ENCODE data around the gene DBF4B. TPM values are rescaled to one million over a fixed set of nuclear protein-coding genes. Genes with fewer than 3 reads are reported as not detected.

DBF4B gene
- total RNA-seq, 2 donors from 2014 or later, result 31.1 to 44.9 TPM

DNA sequence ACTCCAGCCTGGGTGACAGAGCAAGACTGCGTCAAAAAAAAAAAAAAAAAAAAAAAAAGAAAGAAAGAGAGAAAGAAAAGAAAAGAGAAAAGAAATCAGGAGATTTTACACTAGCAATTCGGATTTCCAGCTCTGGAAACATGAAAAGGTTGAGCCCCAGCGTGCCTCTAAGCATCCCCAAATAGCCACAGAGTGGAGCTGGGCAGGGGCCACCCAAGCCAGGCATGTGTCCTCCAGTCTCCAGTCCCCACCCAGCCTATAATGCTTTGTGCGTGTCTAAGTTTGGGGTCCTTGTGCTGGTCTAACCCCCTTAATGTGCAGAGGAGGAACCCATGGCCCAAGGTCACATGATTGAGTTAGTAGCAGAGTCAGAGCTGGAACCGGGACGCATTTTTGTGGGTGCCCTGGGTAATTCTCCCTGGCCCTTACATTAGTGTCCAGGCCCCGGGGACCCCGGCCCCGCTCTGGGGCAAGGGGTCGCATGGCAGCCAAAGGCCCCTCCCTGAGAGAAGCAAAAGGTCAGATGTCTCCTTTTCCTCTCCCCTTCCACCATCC lies 70.3 kb downstream of the DBF4B start:
- no peak overlapping the region for H3K27ac ChIP-seq (ENCODE audit: low read depth, low read length)
- peak overlapping the region; percentile 69 for H3K4me3 ChIP-seq (ENCODE audit: low read length)
- Mint-ChIP-seq H3K36me3 (ENCODE audit: low read depth) (no peaks in the 10 kb centered on the region), H3K27me3 (ENCODE audit: insufficient read depth) (peaks cover 34% of the 10 kb centered on the region), H3K9me3 (no peaks in the 10 kb centered on the region), H3K27ac (peak overlapping the region; percentile 61), H3K4me1 (peaks cover 8% of the 10 kb centered on the region), H3K4me3 (peak overlapping the region; percentile 51)
- WGBS, 2 experiments (ENCODE audit: insufficient coverage in 1 of 2, insufficient read length in 1 of 2), result 58 to 78% methylated on average over 5 to 10 of the region's 10 CpGs
- peaks cover 16% of the 10 kb centered on the region for H3K27me3 ChIP-seq (ENCODE audit: control insufficient read depth, insufficient read depth, low read length, poor library complexity, severe bottlenecking)
- peaks cover 4% of the 10 kb centered on the region for H3K4me1 ChIP-seq (ENCODE audit: control insufficient read depth, insufficient read depth, low read length)
- H3K9ac ChIP-seq (ENCODE audit: extremely low read depth, low read length, poor library complexity, severe bottlenecking), result no peak overlapping the region
- no peaks in the 10 kb centered on the region for H3K36me3 ChIP-seq (ENCODE audit: control insufficient read depth, insufficient read depth, low read length)
- no peaks in the 10 kb centered on the region for H3K9me3 ChIP-seq (ENCODE audit: control insufficient read depth, low read length)
- DNase-seq, result no peak
- TF ChIP-seq, protein P1, sequence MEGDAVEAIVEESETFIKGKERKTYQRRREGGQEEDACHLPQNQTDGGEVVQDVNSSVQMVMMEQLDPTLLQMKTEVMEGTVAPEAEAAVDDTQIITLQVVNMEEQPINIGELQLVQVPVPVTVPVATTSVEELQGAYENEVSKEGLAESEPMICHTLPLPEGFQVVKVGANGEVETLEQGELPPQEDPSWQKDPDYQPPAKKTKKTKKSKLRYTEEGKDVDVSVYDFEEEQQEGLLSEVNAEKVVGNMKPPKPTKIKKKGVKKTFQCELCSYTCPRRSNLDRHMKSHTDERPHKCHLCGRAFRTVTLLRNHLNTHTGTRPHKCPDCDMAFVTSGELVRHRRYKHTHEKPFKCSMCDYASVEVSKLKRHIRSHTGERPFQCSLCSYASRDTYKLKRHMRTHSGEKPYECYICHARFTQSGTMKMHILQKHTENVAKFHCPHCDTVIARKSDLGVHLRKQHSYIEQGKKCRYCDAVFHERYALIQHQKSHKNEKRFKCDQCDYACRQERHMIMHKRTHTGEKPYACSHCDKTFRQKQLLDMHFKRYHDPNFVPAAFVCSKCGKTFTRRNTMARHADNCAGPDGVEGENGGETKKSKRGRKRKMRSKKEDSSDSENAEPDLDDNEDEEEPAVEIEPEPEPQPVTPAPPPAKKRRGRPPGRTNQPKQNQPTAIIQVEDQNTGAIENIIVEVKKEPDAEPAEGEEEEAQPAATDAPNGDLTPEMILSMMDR (conservative IDR thresholded peaks at IDR 0.05), result no peak

DNA sequence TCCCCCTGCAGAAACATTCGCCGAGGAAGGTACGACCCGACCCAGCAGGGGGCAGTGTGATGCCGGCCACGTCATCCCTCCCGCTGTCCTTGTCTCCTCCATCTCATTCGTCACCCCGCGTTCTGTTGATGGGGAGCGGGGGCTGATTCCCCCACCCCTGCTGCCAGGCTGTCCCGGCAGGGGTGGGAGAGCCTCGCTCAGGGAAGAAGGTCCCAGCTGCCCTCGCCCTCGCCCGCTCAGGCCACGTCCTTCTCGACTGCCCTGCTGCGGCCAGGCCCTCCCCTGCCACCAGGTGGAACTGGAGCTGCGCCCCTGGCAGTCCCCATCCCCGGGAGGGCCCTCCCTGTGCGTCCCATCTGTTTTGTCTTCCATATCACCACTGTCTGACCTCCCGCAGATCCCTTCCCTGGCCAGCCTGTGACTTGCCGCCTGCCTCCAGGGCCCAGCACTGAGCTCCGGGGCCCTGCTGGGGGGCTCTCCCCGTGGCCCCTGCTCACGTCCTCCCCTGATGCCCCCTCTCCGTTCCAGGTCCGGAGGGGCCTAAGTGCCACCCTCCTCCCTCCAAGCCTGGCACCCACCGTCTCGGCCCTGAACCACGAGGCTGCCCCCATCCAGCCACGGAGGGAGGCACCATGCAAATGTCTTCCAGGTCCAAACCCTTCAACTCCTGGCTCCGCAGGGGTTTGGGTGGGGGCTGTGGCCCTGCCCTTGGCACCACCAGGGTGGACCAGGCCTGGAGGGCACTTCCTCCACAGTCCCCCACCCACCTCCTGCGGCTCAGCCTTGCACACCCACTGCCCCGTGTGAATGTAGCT lies 71.0 kb downstream of the DBF4B start:
- Histone ChIP-seq H3K9me3 (ENCODE audit: control insufficient read depth, low read length) (no peaks in the 10 kb centered on the region), H3K36me3 (ENCODE audit: control insufficient read depth, insufficient read depth, low read length) (no peaks in the 10 kb centered on the region), H3K9ac (ENCODE audit: extremely low read depth, low read length, poor library complexity, severe bottlenecking) (peak overlapping the region; percentile 15), H3K4me1 (ENCODE audit: control insufficient read depth, insufficient read depth, low read length) (peaks cover 4% of the 10 kb centered on the region), H3K27me3 (ENCODE audit: control insufficient read depth, insufficient read depth, low read length, poor library complexity, severe bottlenecking) (peaks cover 16% of the 10 kb centered on the region), H3K27ac (ENCODE audit: low read depth, low read length) (no peak overlapping the region), H3K4me3 (ENCODE audit: low read length) (peak overlapping the region; percentile 69)
- DNase-seq, result peak; percentile 96
- Mint-ChIP-seq H3K27ac (peak overlapping the region; percentile 61), H3K4me1 (peaks cover 8% of the 10 kb centered on the region), H3K4me3 (peak overlapping the region; percentile 51), H3K27me3 (ENCODE audit: insufficient read depth) (peaks cover 32% of the 10 kb centered on the region), H3K9me3 (no peaks in the 10 kb centered on the region), H3K36me3 (ENCODE audit: low read depth) (no peaks in the 10 kb centered on the region)
- TF ChIP-seq, protein P1 (conservative IDR thresholded peaks at IDR 0.05), result peak; percentile 93
- WGBS, 2 experiments (ENCODE audit: insufficient coverage in 1 of 2, insufficient read length in 1 of 2), result 39 to 52% methylated on average over 11 to 36 of the region's 36 CpGs

DNA sequence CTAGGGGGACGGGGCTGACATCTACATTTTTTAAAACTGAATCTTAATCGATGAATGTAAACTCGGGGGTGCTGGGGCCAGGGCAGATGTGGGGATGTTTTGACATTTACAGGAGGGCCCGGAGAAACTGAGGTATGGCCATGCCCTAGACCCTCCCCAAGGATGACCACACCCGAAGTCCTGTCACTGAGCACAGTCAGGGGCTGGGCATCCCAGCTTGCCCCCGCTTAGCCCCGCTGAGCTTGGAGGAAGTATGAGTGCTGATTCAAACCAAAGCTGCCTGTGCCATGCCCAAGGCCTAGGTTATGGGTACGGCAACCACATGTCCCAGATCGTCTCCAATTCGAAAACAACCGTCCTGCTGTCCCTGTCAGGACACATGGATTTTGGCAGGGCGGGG lies 71.7 kb downstream of the DBF4B start:
- H3K4me3 ChIP-seq (ENCODE audit: low read length), result no peak overlapping the region
- Mint-ChIP-seq H3K36me3 (ENCODE audit: low read depth) (no peaks in the 10 kb centered on the region), H3K4me3 (no peak overlapping the region), H3K4me1 (peaks cover 8% of the 10 kb centered on the region), H3K9me3 (no peaks in the 10 kb centered on the region), H3K27me3 (ENCODE audit: insufficient read depth) (peaks cover 29% of the 10 kb centered on the region), H3K27ac (no peak overlapping the region)
- no peak overlapping the region for H3K9ac ChIP-seq (ENCODE audit: extremely low read depth, low read length, poor library complexity, severe bottlenecking)
- no peaks in the 10 kb centered on the region for H3K36me3 ChIP-seq (ENCODE audit: control insufficient read depth, insufficient read depth, low read length)
- TF ChIP-seq, protein P1 (conservative IDR thresholded peaks at IDR 0.05), result no peak
- peak; percentile 44 for DNase-seq
- WGBS, 2 experiments (ENCODE audit: insufficient coverage in 1 of 2, insufficient read length in 1 of 2), result 91 to 94% methylated on average over 12 of the region's 12 CpGs
- no peak overlapping the region for H3K27ac ChIP-seq (ENCODE audit: low read depth, low read length)
- no peaks in the 10 kb centered on the region for H3K9me3 ChIP-seq (ENCODE audit: control insufficient read depth, low read length)
- H3K4me1 ChIP-seq (ENCODE audit: control insufficient read depth, insufficient read depth, low read length), result peaks cover 4% of the 10 kb centered on the region
- H3K27me3 ChIP-seq (ENCODE audit: control insufficient read depth, insufficient read depth, low read length, poor library complexity, severe bottlenecking), result peaks cover 16% of the 10 kb centered on the region

Data from endodermal cell (in vitro differentiated cells).